IMR-90 (cell line): ENCODE measurements around the gene SBF2. TPM values are rescaled to one million over a fixed set of nuclear protein-coding genes. Genes with fewer than 3 reads are reported as not detected.

Source experiments
- ATAC-seq: fragments of 200-7000 bp; cut with Tn5 transposase; 2 replicates; pipeline ENCODE4 v1.9.1; 2020; ENCODE audit warnings: low read depth, mild to moderate bottlenecking, moderate library complexity
- BruUV-seq: library from RNA; stranded (reverse); fragments of 400-500 nt; replicated peaks from 2 replicates; lab custom pipeline; 2021; lab: Mats Ljungman, UMichigan
- CTCF ChIA-PET: fragments of 300-600 bp; formaldehyde crosslinking; extraction: SDS; loops from one replicate; lab custom pipeline; 2021; ENCODE audit warnings: antibody characterized with exemption; lab: Yijun Ruan, JAX
- POLR2A ChIA-PET: fragments of 300-600 bp; sonication (Branson Sonifier 250); formaldehyde crosslinking; loops from one replicate; lab custom pipeline; 2022; ENCODE audit warnings: antibody characterized with exemption; ENCODE audit not compliant: unreplicated experiment; lab: Charles Lee
- DNase-seq: peaks from one replicate; pipeline ENCODE4 v3.0.0; 2013
- H2AFZ ChIP-seq: replicated peaks from 2 replicates; pipeline ENCODE3; 2013; ENCODE audit warnings: low read length, mild to moderate bottlenecking; ENCODE audit not compliant: poor library complexity
- H2AK5ac ChIP-seq: 2 replicates; pipeline ENCODE4 v1.6.1; 2013; ENCODE audit warnings: low read depth, low read length, inconsistent platforms
- H2AK9ac ChIP-seq: replicated peaks from 2 replicates; pipeline ENCODE3; 2013; ENCODE audit warnings: mild to moderate bottlenecking, low read depth, low read length, moderate library complexity; ENCODE audit not compliant: poor library complexity
- H2BK120ac ChIP-seq: 2 replicates; pipeline ENCODE4 v1.6.1; 2013; ENCODE audit warnings: low read depth, low read length, inconsistent platforms
- H2BK15ac ChIP-seq: 3 replicates; pipeline ENCODE4 v1.6.1; 2013; ENCODE audit warnings: low read depth, low read length, inconsistent platforms
- H2BK20ac ChIP-seq: 2 replicates; pipeline ENCODE4 v1.6.1; 2013; ENCODE audit warnings: low read depth, mild to moderate bottlenecking, inconsistent platforms, low read length, moderate library complexity
- H2BK5ac ChIP-seq: 2 replicates; pipeline ENCODE4 v1.6.1; 2013; ENCODE audit warnings: mild to moderate bottlenecking, low read depth, low read length, inconsistent platforms; ENCODE audit not compliant: poor library complexity, severe bottlenecking
- H3K14ac ChIP-seq: replicated peaks from 2 replicates; pipeline ENCODE4 v1.6.1; 2013; ENCODE audit warnings: low read depth, low read length, inconsistent platforms
- H3K18ac ChIP-seq: 2 replicates; pipeline ENCODE4 v1.6.1; 2013; ENCODE audit warnings: low read depth, low read length, control low read depth
- H3K23ac ChIP-seq: 2 replicates; pipeline ENCODE4 v1.6.1; 2013; ENCODE audit warnings: low read depth, low read length, inconsistent platforms
- H3K27ac ChIP-seq: 2 replicates; pipeline ENCODE4 v1.5.1; 2013; ENCODE audit warnings: mild to moderate bottlenecking, control low read depth, low read length; ENCODE audit not compliant: insufficient read depth
- H3K27me3 ChIP-seq: 2 replicates; pipeline ENCODE4 v1.6.1; 2013; ENCODE audit warnings: low read length; ENCODE audit not compliant: control insufficient read depth, insufficient read depth
- H3K36me3 ChIP-seq: 2 replicates; pipeline ENCODE4 v1.6.1; 2013; ENCODE audit warnings: low read length, mixed read lengths; ENCODE audit not compliant: control insufficient read depth, insufficient read depth
- H3K4ac ChIP-seq: 2 replicates; pipeline ENCODE4 v1.6.1; 2013; ENCODE audit warnings: low read depth, low read length, inconsistent platforms
- H3K4me1 ChIP-seq: 2 replicates; pipeline ENCODE4 v1.6.1; 2013; ENCODE audit warnings: low read length, mixed read lengths; ENCODE audit not compliant: control insufficient read depth, insufficient read depth
- H3K4me2 ChIP-seq: 2 replicates; pipeline ENCODE4 v1.6.1; 2013; ENCODE audit warnings: low read depth, mild to moderate bottlenecking, control low read depth, low read length, moderate library complexity
- H3K4me3 ChIP-seq: 2 replicates; pipeline ENCODE4 v1.5.1; 2013; ENCODE audit warnings: low read depth, mild to moderate bottlenecking, control low read depth, low read length, moderate library complexity; ENCODE audit not compliant: insufficient read depth
- H3K56ac ChIP-seq: 2 replicates; pipeline ENCODE4 v1.6.1; 2013; ENCODE audit warnings: low read length, inconsistent platforms; ENCODE audit not compliant: insufficient read depth; ENCODE audit errors: extremely low read depth
- H3K79me1 ChIP-seq, 2 experiments: 2 replicates each; pipeline ENCODE4 v1.6.1; 2013; ENCODE audit warnings: low read length in 2 of 2, inconsistent platforms in 1 of 2, low read depth in 1 of 2
- H3K9ac ChIP-seq: 2 replicates; pipeline ENCODE4 v1.6.1; 2013; ENCODE audit warnings: low read depth, low read length, control low read depth
- H3K9me1 ChIP-seq: 2 replicates; pipeline ENCODE4 v1.6.1; 2013; ENCODE audit warnings: low read length, inconsistent platforms; ENCODE audit not compliant: insufficient read depth
- H3K9me3 ChIP-seq: 2 replicates; pipeline ENCODE4 v1.6.1; 2013; ENCODE audit warnings: low read length; ENCODE audit not compliant: control insufficient read depth, insufficient read depth
- H4K20me1 ChIP-seq: 2 replicates; pipeline ENCODE4 v1.6.1; 2013; ENCODE audit warnings: low read length, inconsistent platforms; ENCODE audit not compliant: insufficient read depth
- H4K5ac ChIP-seq: 2 replicates; pipeline ENCODE4 v1.6.1; 2013; ENCODE audit warnings: mild to moderate bottlenecking, low read depth, low read length, control low read depth
- H4K8ac ChIP-seq, 2 experiments: 2 replicates each; pipeline ENCODE4 v1.6.1; 2013; ENCODE audit warnings: low read depth in 2 of 2, low read length in 2 of 2, control low read depth in 1 of 2, inconsistent platforms in 1 of 2
- H4K91ac ChIP-seq: 2 replicates; pipeline ENCODE4 v1.6.1; 2013; ENCODE audit warnings: low read depth, low read length, inconsistent platforms; ENCODE audit not compliant: insufficient read depth
- CEBPB ChIP-seq: IDR thresholded peaks from 2 replicates; pipeline ENCODE4 v1.6.1; 2012; ENCODE audit warnings: low read depth, low read length, improper control_type of control experiment
- CHD1 ChIP-seq: IDR thresholded peaks from 2 replicates; pipeline ENCODE4 v1.6.1; 2012; ENCODE audit warnings: low read depth, low read length, improper control_type of control experiment
- RFX5 ChIP-seq: IDR thresholded peaks from 2 replicates; pipeline ENCODE4 v1.8.0; 2012; ENCODE audit warnings: low read depth, mild to moderate bottlenecking, low read length, moderate library complexity
- WGBS, 2 experiments: methylation state at CpG; one replicate each; pipeline versions ENCODE4 v1.1.5 to v1.1.7; 2013; ENCODE audit warnings: missing lambda C conversion rate in 2 of 2; ENCODE audit not compliant: insufficient read length in 1 of 2; ENCODE audit errors: extremely low coverage in 2 of 2; 5-methylcytosine and 5-hydroxymethylcytosine counted together
- dilution Hi-C: fragments of 300-500 bp; cut with HindIII; formaldehyde crosslinking; loops from one replicate; pipeline ENCODE4 v1.14.3; 2018; ENCODE audit warnings: low sequenced_read_pairs; ENCODE audit not compliant: unreplicated experiment
- in situ Hi-C: fragments of 300-500 bp; cut with MboI; formaldehyde crosslinking; loops from 3 replicates; pipeline ENCODE4 v1.14.3; 2019; ENCODE audit warnings: low sequenced_read_pairs, inconsistent platforms, mixed read lengths
- intact Hi-C: fragments of 100-400 bp; cut with micrococcal nuclease; formaldehyde crosslinking; loops from 2 replicates; pipeline ENCODE4 v1.10.0; 2022
- polyA plus RNA-seq, 3 experiments: library from polyadenylated mRNA; depleted of rRNA; stranded (reverse); fragments of >200 nt; gene quantifications; 2 replicates each; pipeline ENCODE4 v1.2.3, GENCODE V29; 2012; ENCODE audit warnings: low replicate concordance in 1 of 3
- total RNA-seq: library from RNA; depleted of rRNA; stranded (reverse); fragments of >200 nt; gene quantifications from 2 replicates; pipeline ENCODE4 v1.2.3, GENCODE V29; 2012

The SBF2 gene
- total and polyA plus RNA-seq, 2 of the 4 experiments (the other 2 are of a cell fraction), result 23.8 to 51.8 TPM

DNA sequence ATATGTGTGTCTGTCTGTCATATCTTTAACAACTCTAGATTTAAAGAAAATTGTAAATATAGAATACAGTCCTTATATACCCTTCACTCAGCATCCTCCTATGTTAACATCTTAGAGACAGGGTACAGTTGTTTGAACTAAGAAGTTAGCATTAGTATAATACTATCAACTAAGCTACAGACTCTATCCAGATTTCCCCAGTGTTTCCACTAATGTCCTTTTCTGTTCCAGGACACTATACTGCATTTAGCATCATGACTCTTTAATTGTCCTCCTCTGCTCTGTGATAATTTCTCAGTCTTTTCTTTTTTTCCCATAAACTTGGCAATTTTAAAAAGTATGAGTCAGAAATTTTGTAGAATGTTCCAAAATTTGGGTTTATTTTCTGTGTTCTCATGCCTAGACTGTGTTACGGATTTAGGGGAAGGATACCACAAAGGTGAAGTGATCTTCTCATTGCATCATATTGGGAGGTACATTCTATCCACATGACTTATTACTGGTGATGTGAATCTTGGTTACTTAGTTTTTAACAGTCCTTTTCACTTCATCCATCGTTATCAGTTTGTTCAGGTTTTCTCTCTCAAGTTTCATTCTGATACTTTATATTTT, 168.4 kb downstream of the SBF2 start:
- intact Hi-C loops, result loop anchor here (10.0 kb wide), 1 partner anchor 371 kb away; no protein-coding TSS in a partner anchor
- POLR2A ChIA-PET, result no interaction called here
- no peak overlapping the region for H4K8ac ChIP-seq
- H2BK5ac ChIP-seq, result no peak overlapping the region
- no peak overlapping the region for H2AK5ac ChIP-seq
- H2BK120ac ChIP-seq, result no peak overlapping the region
- dilution Hi-C loops, result no loop called here
- H3K18ac ChIP-seq, result no peak overlapping the region; the same call in 1 of the 2 replicates
- BruUV-seq, result no TSS peak
- no peak overlapping the region; the same call in 1 of the 2 replicates for H4K5ac ChIP-seq
- H2BK15ac ChIP-seq, result no peak overlapping the region
- no peak overlapping the region for H3K4ac ChIP-seq
- no CpG with 5 or more reads among the region's 2 CpGs for WGBS, 2 experiments
- no peak overlapping the region for H4K91ac ChIP-seq
- no peak overlapping the region for H3K14ac ChIP-seq
- no peaks in the 10 kb centered on the region for H3K27me3 ChIP-seq
- no peak overlapping the region for H3K23ac ChIP-seq
- ATAC-seq, result no peak; the same call in 1 of the 2 replicates
- no peak overlapping the region for H2AK9ac ChIP-seq
- H3K56ac ChIP-seq, result no peak overlapping the region
- H3K36me3 ChIP-seq, result no peaks in the 10 kb centered on the region
- no peak overlapping the region for H3K27ac ChIP-seq
- H3K4me2 ChIP-seq, result no peak overlapping the region
- no peak overlapping the region for H3K9ac ChIP-seq
- peaks cover 18 to 23% of the 10 kb centered on the region in 2 experiments; a peak in 3 of 4 replicates for H3K79me1 ChIP-seq
- peaks cover 3% of the 10 kb centered on the region; the same call in 1 of the 2 replicates for H3K4me1 ChIP-seq
- no peak overlapping the region for H3K4me3 ChIP-seq
- CTCF ChIA-PET, result no interaction called here
- in situ Hi-C loops, result no loop called here
- H4K20me1 ChIP-seq, result peaks cover 6% of the 10 kb centered on the region; the same call in 1 of the 2 replicates
- no peak overlapping the region for H2BK20ac ChIP-seq
- H2AFZ ChIP-seq, result no peak overlapping the region
- peak; percentile 13 for DNase-seq
- H3K9me1 ChIP-seq, result 0 out of 2 replicates have a peak, but pooled peaks cover 6% of the 10 kb centered on the region
- H3K9me3 ChIP-seq, result no peaks in the 10 kb centered on the region
- TF ChIP-seq CEBPB, result peak; percentile 53
- TF ChIP-seq RFX5, result no peak
- no peak for TF ChIP-seq CHD1
